OCI-LY1 (cell line): ENCODE measurements around the gene THEM4.

Experiments
- H2AFZ ChIP-seq: fragments of 200-600 bp; sonication (generic), shearing (Covaris generic); 2 replicates; pipeline ENCODE4 v1.6.0; 2014; ENCODE audit warnings: antibody characterized with exemption, mild to moderate bottlenecking, low read length
- H3F3A ChIP-seq: fragments of 200-600 bp; sonication (generic), shearing (Covaris generic); 2 replicates; pipeline ENCODE4 v1.6.0; 2014; ENCODE audit warnings: mild to moderate bottlenecking, antibody characterized with exemption, low read length, moderate library complexity; ENCODE audit not compliant: insufficient read depth
- H3K27ac ChIP-seq: fragments of 200-600 bp; sonication (generic); 2 replicates; pipeline ENCODE4 v1.5.1; 2014; ENCODE audit warnings: low read length, mixed run types, mild to moderate bottlenecking, low read depth; ENCODE audit not compliant: poor library complexity, severe bottlenecking
- H3K27me3 ChIP-seq: fragments of 200-600 bp; sonication (generic); 2 replicates; pipeline ENCODE4 v1.6.0; 2014; ENCODE audit warnings: antibody characterized with exemption, mild to moderate bottlenecking, low read length, moderate library complexity; ENCODE audit not compliant: insufficient read depth
- H3K36me3 ChIP-seq: fragments of 200-600 bp; sonication (generic); 2 replicates; pipeline ENCODE4 v1.6.1; 2014; ENCODE audit warnings: mild to moderate bottlenecking, antibody characterized with exemption, low read length, moderate library complexity, mixed read lengths; ENCODE audit not compliant: insufficient read depth
- H3K4me1 ChIP-seq: fragments of 200-600 bp; sonication (generic); 2 replicates; pipeline ENCODE4 v1.5.1; 2014; ENCODE audit warnings: mild to moderate bottlenecking, low read length, moderate library complexity; ENCODE audit not compliant: insufficient read depth, severe bottlenecking
- H3K4me2 ChIP-seq: fragments of 200-600 bp; sonication (generic), shearing (Covaris generic); 2 replicates; pipeline ENCODE4 v1.6.1; 2014; ENCODE audit warnings: low read length
- H3K4me3 ChIP-seq: fragments of 200-600 bp; sonication (generic); 2 replicates; pipeline ENCODE4 v1.5.1; 2014; ENCODE audit warnings: low read length, low read depth, mild to moderate bottlenecking, mixed read lengths; ENCODE audit not compliant: poor library complexity, severe bottlenecking
- H3K79me2 ChIP-seq: fragments of 200-600 bp; shearing (Covaris generic); 2 replicates; pipeline ENCODE4 v1.6.1; 2016; ENCODE audit warnings: mixed run types, low read length, mixed read lengths; ENCODE audit not compliant: insufficient read depth
- H3K9ac ChIP-seq: fragments of 200-600 bp; sonication (generic), shearing (Covaris generic); 2 replicates; pipeline ENCODE4 v1.6.1; 2014; ENCODE audit warnings: mild to moderate bottlenecking, low read length, mixed read lengths
- H3K9me2 ChIP-seq: fragments of 200-600 bp; sonication (generic), shearing (Covaris generic); 2 replicates; pipeline ENCODE4 v1.6.1; 2014; ENCODE audit warnings: low read depth, mild to moderate bottlenecking, low read length, mixed read lengths
- H3K9me3 ChIP-seq: fragments of 200-600 bp; shearing (Covaris generic); 2 replicates; pipeline ENCODE4 v1.6.1; 2014; ENCODE audit warnings: low read length, mixed read lengths
- H4K20me1 ChIP-seq: fragments of 200-600 bp; sonication (generic), shearing (Covaris generic); 2 replicates; pipeline ENCODE4 v1.6.0; 2016; ENCODE audit warnings: mild to moderate bottlenecking, low read length; ENCODE audit not compliant: insufficient read depth
- EZH2 ChIP-seq: fragments of 200-600 bp; sonication (generic), shearing (Covaris generic); IDR thresholded peaks from 2 replicates; pipeline ENCODE4 v1.8.0; 2017; ENCODE audit warnings: borderline replicate concordance, mixed run types, mild to moderate bottlenecking, antibody characterized with exemption, low read length, moderate library complexity, mixed read lengths
- TF ChIP-seq, protein P1 (sequence below): fragments of 200-600 bp; sonication (generic), shearing (Covaris generic); IDR thresholded peaks from 2 replicates; pipeline ENCODE4 v1.5.1; 2017; ENCODE audit warnings: mild to moderate bottlenecking, antibody characterized with exemption, low read length, moderate library complexity, mixed read lengths

The THEM4 gene

GRCh38 chr1:151835596-151835995, 73.7 kb downstream of the THEM4 start:
- Histone ChIP-seq H3K4me1 (peaks cover 21% of the 10 kb centered on the region), H2AFZ (no peak overlapping the region), H3K9ac (no peak overlapping the region), H3K4me2 (no peak overlapping the region), H4K20me1 (no peaks in the 10 kb centered on the region), H3K79me2 (no peaks in the 10 kb centered on the region), H3K36me3 (no peaks in the 10 kb centered on the region), H3K27ac (no peak overlapping the region), H3K9me3 (no peaks in the 10 kb centered on the region), H3F3A (no peaks in the 10 kb centered on the region), H3K4me3 (no peak overlapping the region), H3K27me3 (0 out of 2 replicates have a peak, but pooled peaks cover 11% of the 10 kb centered on the region), H3K9me2 (no peaks in the 10 kb centered on the region)
- no peak for TF ChIP-seq EZH2
- TF ChIP-seq, protein P1, sequence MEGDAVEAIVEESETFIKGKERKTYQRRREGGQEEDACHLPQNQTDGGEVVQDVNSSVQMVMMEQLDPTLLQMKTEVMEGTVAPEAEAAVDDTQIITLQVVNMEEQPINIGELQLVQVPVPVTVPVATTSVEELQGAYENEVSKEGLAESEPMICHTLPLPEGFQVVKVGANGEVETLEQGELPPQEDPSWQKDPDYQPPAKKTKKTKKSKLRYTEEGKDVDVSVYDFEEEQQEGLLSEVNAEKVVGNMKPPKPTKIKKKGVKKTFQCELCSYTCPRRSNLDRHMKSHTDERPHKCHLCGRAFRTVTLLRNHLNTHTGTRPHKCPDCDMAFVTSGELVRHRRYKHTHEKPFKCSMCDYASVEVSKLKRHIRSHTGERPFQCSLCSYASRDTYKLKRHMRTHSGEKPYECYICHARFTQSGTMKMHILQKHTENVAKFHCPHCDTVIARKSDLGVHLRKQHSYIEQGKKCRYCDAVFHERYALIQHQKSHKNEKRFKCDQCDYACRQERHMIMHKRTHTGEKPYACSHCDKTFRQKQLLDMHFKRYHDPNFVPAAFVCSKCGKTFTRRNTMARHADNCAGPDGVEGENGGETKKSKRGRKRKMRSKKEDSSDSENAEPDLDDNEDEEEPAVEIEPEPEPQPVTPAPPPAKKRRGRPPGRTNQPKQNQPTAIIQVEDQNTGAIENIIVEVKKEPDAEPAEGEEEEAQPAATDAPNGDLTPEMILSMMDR = no peak

- Histone ChIP-seq H4K20me1 (no peaks in the 10 kb centered on the region), H3K27ac (no peak overlapping the region), H2AFZ (no peak overlapping the region), H3K9me3 (no peaks in the 10 kb centered on the region), H3K4me3 (no peak overlapping the region), H3K36me3 (no peaks in the 10 kb centered on the region), H3K79me2 (no peaks in the 10 kb centered on the region), H3K27me3 (0 out of 2 replicates have a peak, but pooled peaks cover 3% of the 10 kb centered on the region), H3K4me2 (no peak overlapping the region), H3F3A (no peaks in the 10 kb centered on the region), H3K4me1 (peaks cover 14% of the 10 kb centered on the region), H3K9me2 (no peaks in the 10 kb centered on the region), H3K9ac (no peak overlapping the region)
- TF ChIP-seq, protein P1 = no peak
- no peak for TF ChIP-seq EZH2
Observed at GRCh38 chr1:151834239-151834638, 75.1 kb downstream of the THEM4 start.

GRCh38 chr1:151833172-151833900, 76.0 kb downstream of the THEM4 start:
- no peak for TF ChIP-seq EZH2
- TF ChIP-seq, protein P1 = no peak
- Histone ChIP-seq H4K20me1 (no peaks in the 10 kb centered on the region), H3K36me3 (no peaks in the 10 kb centered on the region), H2AFZ (no peak overlapping the region), H3K27me3 (0 out of 2 replicates have a peak, but pooled peaks cover 3% of the 10 kb centered on the region), H3K4me2 (no peak overlapping the region), H3F3A (no peaks in the 10 kb centered on the region), H3K9ac (no peak overlapping the region), H3K4me3 (no peak overlapping the region), H3K79me2 (no peaks in the 10 kb centered on the region), H3K9me2 (no peaks in the 10 kb centered on the region), H3K4me1 (peaks cover 5% of the 10 kb centered on the region), H3K9me3 (no peaks in the 10 kb centered on the region), H3K27ac (no peak overlapping the region)
